ENCODE data around the gene CLK4. TPM values are rescaled to one million over a fixed set of nuclear protein-coding genes. Genes with fewer than 3 reads are reported as not detected.

The CLK4 gene
- total RNA-seq, 3 donors from 2014 or later: 21.8 to 32.8 (median 28.5) TPM

GRCh38 chr5:178644826-178645545 lies 18.1 kb upstream of the CLK4 start:
- Histone ChIP-seq H3K4me3 (no peak overlapping the region), H3K4me1 (ENCODE audit: low read depth) (no peaks in the 10 kb centered on the region), H3K36me3 (ENCODE audit: low read depth) (no peaks in the 10 kb centered on the region), H3K9me3 (no peaks in the 10 kb centered on the region)
- DNase-seq (no peak), ATAC-seq (no peak)
- no peak for TF ChIP-seq CTCF (IDR thresholded peaks at IDR 0.05)
- intact Hi-C loops (cut with DNase I, micrococcal nuclease): no loop called here

DNA sequence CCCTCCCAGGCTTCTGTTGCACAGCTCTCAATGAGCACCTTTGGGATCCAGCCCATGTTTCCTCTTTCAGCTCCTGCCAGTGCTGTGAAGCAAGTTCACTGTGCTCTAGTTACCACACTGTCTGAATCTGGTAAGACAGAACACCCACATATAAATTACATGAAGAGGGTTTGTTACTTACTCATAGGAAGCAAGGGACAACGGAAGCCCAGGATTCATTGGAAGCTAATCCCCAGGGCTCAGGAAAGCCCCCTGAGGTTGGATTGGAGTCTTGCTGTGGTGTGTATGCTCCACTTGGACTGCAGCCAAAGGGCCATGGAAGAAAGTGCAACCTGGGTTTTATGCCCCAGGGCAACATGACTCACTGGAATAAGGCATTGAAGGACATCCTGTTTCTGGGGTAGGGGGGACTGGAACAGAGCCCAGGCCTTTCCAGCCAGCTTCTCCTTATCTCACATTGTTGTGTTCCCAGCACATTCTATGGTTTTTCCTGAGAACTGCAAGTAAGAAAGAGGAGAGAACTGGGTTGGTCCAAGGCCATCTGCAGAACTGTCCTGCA lies 15.6 kb upstream of the CLK4 start:
- Histone ChIP-seq H3K9me3 (no peaks in the 10 kb centered on the region), H3K4me1 (ENCODE audit: low read depth) (no peaks in the 10 kb centered on the region), H3K36me3 (ENCODE audit: low read depth) (no peaks in the 10 kb centered on the region), H3K4me3 (no peak overlapping the region)
- no peak for TF ChIP-seq CTCF (IDR thresholded peaks at IDR 0.05)
- DNase-seq (no peak), ATAC-seq (no peak)
- intact Hi-C loops (cut with DNase I, micrococcal nuclease): no loop called here

DNA sequence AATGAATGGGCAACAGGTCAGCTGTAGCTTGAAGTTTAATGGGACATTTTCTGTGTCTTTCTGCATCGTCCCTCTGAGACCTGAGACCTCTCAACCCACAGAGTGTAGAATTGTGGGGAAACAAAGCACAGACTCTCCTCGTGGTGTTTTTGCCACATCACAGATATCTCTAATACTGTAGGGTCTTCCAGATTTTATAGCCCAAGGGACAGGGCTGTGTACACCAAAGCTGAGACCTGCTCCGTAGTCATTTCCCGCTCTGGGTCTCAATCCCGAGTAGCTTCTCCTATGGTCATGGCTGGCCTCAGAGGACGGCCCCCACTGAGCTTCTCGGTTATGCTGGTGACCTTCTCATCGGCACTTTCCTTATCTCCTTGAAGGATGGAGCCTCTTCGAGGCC lies 14.9 kb upstream of the CLK4 start:
- ATAC-seq (no peak), DNase-seq (no peak)
- Histone ChIP-seq H3K9me3 (no peaks in the 10 kb centered on the region), H3K4me3 (no peak overlapping the region), H3K36me3 (ENCODE audit: low read depth) (no peaks in the 10 kb centered on the region), H3K4me1 (ENCODE audit: low read depth) (no peaks in the 10 kb centered on the region)
- no peak for TF ChIP-seq CTCF (IDR thresholded peaks at IDR 0.05)
- intact Hi-C loops (cut with DNase I, micrococcal nuclease): no loop called here

DNA sequence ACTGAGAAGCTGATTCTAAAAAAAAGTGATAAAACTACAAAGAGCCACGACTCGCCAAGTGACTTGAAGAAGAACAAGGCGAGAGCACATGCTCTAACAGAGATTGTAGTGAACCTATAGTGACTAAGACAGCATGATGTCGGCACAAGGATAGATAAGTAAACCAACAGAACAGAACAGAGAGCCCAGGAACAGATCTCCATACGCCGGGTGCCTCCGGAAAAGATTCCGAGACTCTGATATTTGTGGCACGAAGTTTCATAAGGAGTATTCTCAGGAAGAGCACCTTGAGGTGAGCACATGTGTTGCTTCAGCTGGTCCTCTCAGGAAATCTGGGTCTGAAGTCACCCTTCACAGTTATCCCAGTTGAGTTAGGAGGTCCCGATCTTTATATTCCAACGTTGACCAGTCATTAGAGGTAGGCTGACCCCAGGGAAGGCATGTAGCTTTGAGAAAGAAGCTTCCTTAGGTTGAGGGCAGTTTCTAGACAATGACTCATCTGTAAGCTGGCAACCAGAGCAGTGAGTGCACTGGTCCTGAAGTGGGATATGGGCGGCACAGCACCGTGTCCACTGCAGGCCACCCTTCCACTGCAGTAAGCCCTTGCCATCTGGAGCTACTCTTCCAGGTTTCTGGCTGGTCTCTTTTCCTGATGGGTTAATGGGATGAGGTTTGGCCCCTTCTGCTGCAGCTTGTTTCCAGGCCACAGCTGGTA lies 13.6 kb upstream of the CLK4 start:
- no peak overlapping the region for H3K4me3 ChIP-seq
- ATAC-seq (no peak), DNase-seq (no peak)
- TF ChIP-seq CTCF (IDR thresholded peaks at IDR 0.05): no peak
- H3K4me1 ChIP-seq (ENCODE audit: low read depth): no peaks in the 10 kb centered on the region
- no peaks in the 10 kb centered on the region for H3K36me3 ChIP-seq (ENCODE audit: low read depth)
- intact Hi-C loops (cut with DNase I, micrococcal nuclease): no loop called here
- no peaks in the 10 kb centered on the region for H3K9me3 ChIP-seq

- no peaks in the 10 kb centered on the region for H3K36me3 ChIP-seq (ENCODE audit: low read depth)
- DNase-seq: no peak
- no peak overlapping the region for H3K4me3 ChIP-seq
- intact Hi-C loops (cut with DNase I, micrococcal nuclease): no loop called here
- no peaks in the 10 kb centered on the region for H3K9me3 ChIP-seq
- no peak for TF ChIP-seq CTCF (IDR thresholded peaks at IDR 0.05)
- ATAC-seq: no peak
- no peaks in the 10 kb centered on the region for H3K4me1 ChIP-seq (ENCODE audit: low read depth)
These were observed 10.7 kb upstream of the CLK4 start for GRCh38 chr5:178637356-178638074.

All from mucosa of descending colon (tissue), 3 donors.